ENCODE measurements around the gene COL4A6.

- TF ChIP-seq POLR2A (IDR thresholded peaks at IDR 0.05; ENCODE audit: low read length) = no peak
- no peak for TF ChIP-seq GATA1 (IDR thresholded peaks at IDR 0.05; ENCODE audit: low read depth, low read length)
These were observed 270.9 kb downstream of the COL4A6 start for GRCh38 chrX:108167211-108167872.
